Measurements from ENCODE around the gene TAF5.
"Not testable (repeated sequence)": the region's sequence is repeated elsewhere in the genome, so short reads cannot be mapped to it uniquely, and the experiment has no call there.

TAF5 gene

GRCh38 chr10:103367782-103368518 is at the start of gene TAF5:
TAF5 (plus strand) TSS chr10:103367976; CDS start chr10:103367990, 14 bp downstream.
- peak; percentile 84 for DNase-seq (ENCODE audit: low spot score)

- DNase-seq (ENCODE audit: low spot score), result no peak
These were observed 39.9 kb upstream of the TAF5 start for GRCh38 chr10:103327906-103328305.

GRCh38 chr10:103333934-103334520 is 33.7 kb upstream of the TAF5 start:
- no peak for DNase-seq (ENCODE audit: low spot score)

- DNase-seq (ENCODE audit: low spot score), result no peak
These were observed 33.2 kb upstream of the TAF5 start for GRCh38 chr10:103334567-103334966.

GRCh38 chr10:103336370-103336769 is 31.4 kb upstream of the TAF5 start:
- no peak for DNase-seq (ENCODE audit: low spot score)

GRCh38 chr10:103350175-103350516 is 17.6 kb upstream of the TAF5 start:
- no peak for DNase-seq (ENCODE audit: low spot score)

- peak; percentile 81 for DNase-seq (ENCODE audit: low spot score)
These were observed 17.1 kb upstream of the TAF5 start, which contains the start of gene PCGF6 for GRCh38 chr10:103350517-103351260. PCGF6 (minus strand) TSS chr10:103351140; CDS start chr10:103351066, 74 bp downstream.

GRCh38 chr10:103353281-103353680 is 14.5 kb upstream of the TAF5 start:
- DNase-seq (ENCODE audit: low spot score), result no peak

- not testable (repeated sequence) for DNase-seq (ENCODE audit: low spot score)
These were observed 13.2 kb upstream of the TAF5 start for GRCh38 chr10:103354567-103354966.

- DNase-seq (ENCODE audit: low spot score), result no peak
These were observed 11.7 kb upstream of the TAF5 start for GRCh38 chr10:103355906-103356599.

- not testable (repeated sequence) for DNase-seq (ENCODE audit: low spot score)
These were observed 8.3 kb upstream of the TAF5 start for GRCh38 chr10:103359493-103359892.

GRCh38 chr10:103360791-103361190 is 7.0 kb upstream of the TAF5 start:
- not testable (repeated sequence) for DNase-seq (ENCODE audit: low spot score)

- no peak for DNase-seq (ENCODE audit: low spot score)
These were observed 396 bp upstream of the TAF5 start for GRCh38 chr10:103367379-103367781.

- DNase-seq (ENCODE audit: low spot score), result no peak
These were observed 5.8 kb downstream of the TAF5 start for GRCh38 chr10:103373544-103373943.

GRCh38 chr10:103374263-103374662 is 6.5 kb downstream of the TAF5 start:
- no peak for DNase-seq (ENCODE audit: low spot score)

GRCh38 chr10:103382769-103383168 is 15.0 kb downstream of the TAF5 start:
- DNase-seq (ENCODE audit: low spot score), result no peak

GRCh38 chr10:103394180-103394579 is 26.4 kb downstream of the TAF5 start:
- no peak for DNase-seq (ENCODE audit: low spot score)

GRCh38 chr10:103395754-103396066 is 27.9 kb downstream of the TAF5 start:
- no peak for DNase-seq (ENCODE audit: low spot score)

GRCh38 chr10:103396067-103396788 is 28.5 kb downstream of the TAF5 start, which contains the start of the genes ATP5MK and PDCD11:
ATP5MK (minus strand) TSS chr10:103396475; CDS start chr10:103392457, 4,018 bp downstream.
PDCD11 (plus strand) TSS chr10:103396626; CDS start chr10:103398427, 1,801 bp downstream.
- DNase-seq (ENCODE audit: low spot score), result peak; percentile 90

GRCh38 chr10:103396789-103397087 is 29.0 kb downstream of the TAF5 start:
- DNase-seq (ENCODE audit: low spot score), result no peak

- no peak for DNase-seq (ENCODE audit: low spot score)
These were observed 29.5 kb downstream of the TAF5 start for GRCh38 chr10:103397191-103397825.

All from COLO829 (cell line).